ENCODE measurements around the gene MSRB3.

GRCh38 chr12:65494537-65494936 lies 216.1 kb downstream of the MSRB3 start:
- TF ChIP-seq, protein P1, sequence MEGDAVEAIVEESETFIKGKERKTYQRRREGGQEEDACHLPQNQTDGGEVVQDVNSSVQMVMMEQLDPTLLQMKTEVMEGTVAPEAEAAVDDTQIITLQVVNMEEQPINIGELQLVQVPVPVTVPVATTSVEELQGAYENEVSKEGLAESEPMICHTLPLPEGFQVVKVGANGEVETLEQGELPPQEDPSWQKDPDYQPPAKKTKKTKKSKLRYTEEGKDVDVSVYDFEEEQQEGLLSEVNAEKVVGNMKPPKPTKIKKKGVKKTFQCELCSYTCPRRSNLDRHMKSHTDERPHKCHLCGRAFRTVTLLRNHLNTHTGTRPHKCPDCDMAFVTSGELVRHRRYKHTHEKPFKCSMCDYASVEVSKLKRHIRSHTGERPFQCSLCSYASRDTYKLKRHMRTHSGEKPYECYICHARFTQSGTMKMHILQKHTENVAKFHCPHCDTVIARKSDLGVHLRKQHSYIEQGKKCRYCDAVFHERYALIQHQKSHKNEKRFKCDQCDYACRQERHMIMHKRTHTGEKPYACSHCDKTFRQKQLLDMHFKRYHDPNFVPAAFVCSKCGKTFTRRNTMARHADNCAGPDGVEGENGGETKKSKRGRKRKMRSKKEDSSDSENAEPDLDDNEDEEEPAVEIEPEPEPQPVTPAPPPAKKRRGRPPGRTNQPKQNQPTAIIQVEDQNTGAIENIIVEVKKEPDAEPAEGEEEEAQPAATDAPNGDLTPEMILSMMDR (IDR thresholded peaks at IDR 0.05), result no peak
- TF ChIP-seq EP300 (IDR thresholded peaks at IDR 0.05), result no peak
- TF ChIP-seq POLR2AphosphoS5 (IDR thresholded peaks at IDR 0.05), result no peak
